Mesodermal cell (in vitro differentiated cells): Measurements from ENCODE around the gene TRPM8.

ENCODE experiments used
- H3K27ac ChIP-seq: 2 replicates; pipeline ENCODE4 v1.7.0; 2013; ENCODE audit warnings: mild to moderate bottlenecking, low read depth, low read length, moderate library complexity; ENCODE audit not compliant: severe bottlenecking
- H3K36me3 ChIP-seq: 2 replicates; pipeline ENCODE4 v1.7.1; 2013; ENCODE audit warnings: mild to moderate bottlenecking, low read length, moderate library complexity; ENCODE audit not compliant: control insufficient read depth, insufficient read depth
- H3K4me1 ChIP-seq: one replicate; pipeline ENCODE4 v1.7.1; 2013; ENCODE audit warnings: mild to moderate bottlenecking, low read length; ENCODE audit not compliant: insufficient read depth, control insufficient read depth, poor library complexity, severe bottlenecking
- H3K4me3 ChIP-seq: 2 replicates; pipeline ENCODE4 v1.7.0; 2013; ENCODE audit warnings: low read length, control low read depth, mild to moderate bottlenecking; ENCODE audit not compliant: insufficient read depth, poor library complexity, severe bottlenecking; ENCODE audit errors: extremely low read depth
- H3K9me3 ChIP-seq: 2 replicates; pipeline ENCODE4 v1.7.1; 2013; ENCODE audit warnings: mild to moderate bottlenecking, low read length, moderate library complexity; ENCODE audit not compliant: control insufficient read depth
- WGBS, 2 experiments: methylation state at CpG; one replicate each; pipeline ENCODE4 v1.1.5; 2013; ENCODE audit warnings: missing lambda C conversion rate in 2 of 2; ENCODE audit not compliant: insufficient coverage in 2 of 2; 5-methylcytosine and 5-hydroxymethylcytosine counted together

Gene TRPM8

GRCh38 chr2:233912691-233913423, 4.3 kb upstream of the TRPM8 start:
- 23 to 24% methylated on average over 7 to 8 of the region's 9 CpGs for WGBS, 2 experiments
- H3K36me3 ChIP-seq: no peaks in the 10 kb centered on the region
- H3K4me1 ChIP-seq: no peaks in the 10 kb centered on the region
- H3K27ac ChIP-seq: no peak overlapping the region
- no peaks in the 10 kb centered on the region for H3K9me3 ChIP-seq
- no peak overlapping the region for H3K4me3 ChIP-seq

DNA sequence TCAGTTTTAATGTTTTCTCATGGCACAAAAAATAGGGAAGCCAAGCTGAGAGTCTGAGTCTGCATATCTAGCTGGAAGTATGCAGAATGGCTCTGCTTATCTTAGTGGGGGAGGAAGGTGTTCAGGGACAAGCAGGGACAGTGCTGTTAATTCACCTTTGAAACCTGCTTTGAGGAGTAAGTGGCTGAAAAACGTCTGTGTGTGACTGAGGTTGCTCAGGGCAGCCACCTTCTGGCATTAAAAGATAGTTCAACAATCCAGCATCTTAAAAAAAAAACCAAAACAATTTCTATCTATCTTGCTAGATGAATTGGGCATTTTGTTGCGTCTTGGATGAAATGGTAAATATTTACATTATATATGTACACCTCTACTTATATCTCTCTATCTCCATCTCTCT, 2.0 kb upstream of the TRPM8 start:
- H3K9me3 ChIP-seq: no peaks in the 10 kb centered on the region
- 0% methylated on average over 1 of the region's 2 CpGs; no CpG with 5 or more reads in 1 of the 2 experiments for WGBS, 2 experiments
- H3K27ac ChIP-seq: no peak overlapping the region
- no peak overlapping the region for H3K4me3 ChIP-seq
- no peaks in the 10 kb centered on the region for H3K4me1 ChIP-seq
- no peaks in the 10 kb centered on the region for H3K36me3 ChIP-seq

DNA sequence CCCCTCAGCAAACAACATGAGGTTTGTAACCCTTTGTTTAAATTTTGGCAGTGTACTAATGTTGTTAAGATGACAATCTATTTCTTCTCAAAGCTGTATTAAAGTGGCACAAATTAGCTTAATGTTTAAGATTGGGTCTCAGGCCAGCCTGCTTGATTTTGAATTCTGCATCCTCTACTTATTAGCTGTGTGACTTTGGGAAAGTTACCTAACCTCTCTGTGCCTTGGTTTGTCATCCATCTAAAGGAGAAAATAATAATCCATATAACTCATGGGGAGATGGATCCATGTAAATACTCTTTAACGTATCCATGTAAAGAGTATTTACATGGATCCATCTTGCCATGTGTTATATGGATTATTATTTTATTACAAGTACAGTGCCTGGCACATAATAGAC, 2.1 kb downstream of the TRPM8 start:
- Histone ChIP-seq H3K4me1 (no peaks in the 10 kb centered on the region), H3K36me3 (no peaks in the 10 kb centered on the region), H3K27ac (no peak overlapping the region), H3K4me3 (no peak overlapping the region), H3K9me3 (no peaks in the 10 kb centered on the region)
- WGBS, 2 experiments: no CpG with 5 or more reads among the region's 1 CpG

DNA sequence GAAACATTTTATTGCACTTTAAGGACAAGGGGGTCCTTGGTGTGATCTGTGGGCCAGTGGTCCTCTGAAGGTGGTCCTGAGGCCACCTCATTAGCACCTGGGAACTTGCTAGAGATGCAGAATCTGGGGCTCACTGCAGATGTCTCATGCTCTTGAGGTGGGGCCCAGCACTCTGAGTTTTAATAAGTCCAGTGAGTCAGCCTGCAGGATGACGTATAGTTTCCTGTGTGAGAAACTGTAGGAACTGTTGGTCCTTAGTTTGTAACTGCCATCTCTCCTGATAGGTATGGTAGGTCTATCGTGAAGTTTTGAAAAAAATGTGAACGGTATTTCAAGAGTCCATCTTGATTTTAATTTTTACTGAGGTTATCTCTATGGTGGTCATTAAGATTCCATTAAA, 2.8 kb downstream of the TRPM8 start:
- Histone ChIP-seq H3K4me1 (no peaks in the 10 kb centered on the region), H3K27ac (no peak overlapping the region), H3K4me3 (no peak overlapping the region), H3K36me3 (no peaks in the 10 kb centered on the region), H3K9me3 (no peaks in the 10 kb centered on the region)
- whole genome bisulfite sequencing, 2 experiments: 75 to 100% methylated on average over 2 of the region's 3 CpGs

DNA sequence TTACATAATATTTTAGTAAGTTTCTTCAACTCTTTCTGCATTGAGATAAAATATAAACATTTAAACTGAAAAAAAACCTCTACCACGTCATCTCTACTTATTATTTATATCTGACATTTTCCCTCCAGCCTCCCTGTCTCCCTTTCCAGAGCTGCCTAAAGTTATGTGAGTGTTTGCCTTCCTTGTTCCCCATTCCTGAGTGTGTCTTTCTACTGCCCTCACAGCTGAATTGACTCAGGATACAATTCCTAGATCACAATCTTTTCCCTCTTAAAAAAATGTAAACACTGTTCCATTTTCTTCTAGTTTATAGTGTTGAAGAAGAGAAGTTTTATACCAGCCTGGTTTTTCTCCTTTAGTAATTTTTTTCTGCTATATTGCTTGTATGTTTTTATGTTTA, 5.3 kb downstream of the TRPM8 start:
- no CpG with 5 or more reads among the region's 1 CpG for whole genome bisulfite sequencing, 2 experiments
- Histone ChIP-seq H3K9me3 (no peaks in the 10 kb centered on the region), H3K27ac (no peak overlapping the region), H3K36me3 (no peaks in the 10 kb centered on the region), H3K4me3 (no peak overlapping the region), H3K4me1 (no peaks in the 10 kb centered on the region)

- Histone ChIP-seq H3K4me1 (no peaks in the 10 kb centered on the region), H3K36me3 (no peaks in the 10 kb centered on the region), H3K4me3 (no peak overlapping the region), H3K9me3 (no peaks in the 10 kb centered on the region), H3K27ac (no peak overlapping the region)
- WGBS, 2 experiments: 69 to 87% methylated on average over 7 of the region's 7 CpGs
Measured at GRCh38 chr2:233925402-233925801, 8.2 kb downstream of the TRPM8 start.

GRCh38 chr2:233926806-233927205, 9.6 kb downstream of the TRPM8 start:
- Histone ChIP-seq H3K4me3 (no peak overlapping the region), H3K36me3 (no peaks in the 10 kb centered on the region), H3K9me3 (no peaks in the 10 kb centered on the region), H3K27ac (no peak overlapping the region), H3K4me1 (no peaks in the 10 kb centered on the region)
- WGBS, 2 experiments: 84 to 90% methylated on average over 4 of the region's 4 CpGs

GRCh38 chr2:233928594-233929351, 11.6 kb downstream of the TRPM8 start:
- WGBS, 2 experiments: 60 to 95% methylated on average over 1 to 3 of the region's 7 CpGs
- Histone ChIP-seq H3K4me3 (no peak overlapping the region), H3K9me3 (no peaks in the 10 kb centered on the region), H3K27ac (no peak overlapping the region), H3K4me1 (no peaks in the 10 kb centered on the region), H3K36me3 (no peaks in the 10 kb centered on the region)

GRCh38 chr2:233929352-233930022, 12.3 kb downstream of the TRPM8 start:
- Histone ChIP-seq H3K36me3 (no peaks in the 10 kb centered on the region), H3K4me3 (no peak overlapping the region)
- WGBS, 2 experiments: 31 to 53% methylated on average over 2 to 3 of the region's 4 CpGs

DNA sequence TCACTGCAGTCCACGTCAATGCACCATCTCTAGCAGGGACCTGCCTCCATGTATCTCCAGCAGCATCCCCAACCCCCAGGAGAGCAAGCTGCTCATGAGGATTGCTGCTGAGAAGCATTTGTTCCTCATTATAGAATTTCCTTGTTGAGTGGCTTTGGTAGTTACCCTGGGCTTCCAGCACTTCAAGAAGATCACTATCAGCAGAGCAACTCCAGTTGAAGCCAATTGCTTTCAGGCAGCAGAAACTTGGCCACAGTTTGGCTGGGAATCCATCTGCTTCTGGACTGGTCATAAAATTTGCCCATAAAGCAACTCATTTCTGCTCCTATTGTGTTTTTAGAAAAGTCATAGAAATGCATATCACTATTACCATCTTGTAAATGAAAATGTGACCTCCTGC, 17.4 kb downstream of the TRPM8 start:
- Histone ChIP-seq H3K4me3 (no peak overlapping the region), H3K36me3 (no peaks in the 10 kb centered on the region), H3K27ac (no peak overlapping the region), H3K9me3 (no peaks in the 10 kb centered on the region), H3K4me1 (no peaks in the 10 kb centered on the region)
- no CpG with 5 or more reads among the region's 1 CpG for WGBS, 2 experiments

More at GRCh38 chr2:233929352-233930022, 12.3 kb downstream of the TRPM8 start:
- no peaks in the 10 kb centered on the region for H3K9me3 ChIP-seq
- H3K27ac ChIP-seq: no peak overlapping the region
- H3K4me1 ChIP-seq: no peaks in the 10 kb centered on the region
